ENCODE data around the gene RPLP2. TPM values are rescaled to one million over a fixed set of nuclear protein-coding genes. Genes with fewer than 3 reads are reported as not detected.

RPLP2 gene
- total and polyA plus RNA-seq, 2 of the 4 experiments (the other 2 are of a cell fraction), result 59.9 to 1,897 TPM

- ATAC-seq (ENCODE audit: low read depth) (no peak), DNase-seq (no peak)
- in situ Hi-C loops (cut with MboI; ENCODE audit: low sequenced_read_pairs), result no loop called here
- Histone ChIP-seq H3K14ac (replicated peaks; ENCODE audit: low read depth, low read length) (no peak overlapping the region), H2BK15ac (ENCODE audit: low read depth, low read length) (no peak overlapping the region; the same call in 2 of the 3 replicates), H4K20me1 (ENCODE audit: insufficient read depth, low read length) (peaks cover 18% of the 10 kb centered on the region), H3K18ac (ENCODE audit: low read depth, low read length) (no peak overlapping the region; the same call in 1 of the 2 replicates), H3K4me1 (ENCODE audit: control insufficient read depth, insufficient read depth, low read length) (peaks cover 13% of the 10 kb centered on the region), H2BK120ac (ENCODE audit: low read depth, low read length) (no peak overlapping the region), H2AK5ac (ENCODE audit: low read depth, low read length) (peak overlapping the region; percentile 76; the same call in 1 of the 2 replicates), H4K91ac (ENCODE audit: insufficient read depth, low read depth, low read length) (no peak overlapping the region), H3K79me1 (ENCODE audit: low read depth in 1 of 2, low read length in 2 of 2) (peaks cover 0 to 25% of the 10 kb centered on the region in 2 experiments; a peak in 3 of 4 replicates), H2BK5ac (ENCODE audit: low read depth, low read length, poor library complexity, severe bottlenecking) (peak overlapping the region; percentile 44), H3K23ac (ENCODE audit: low read depth, low read length) (no peak overlapping the region), H4K5ac (ENCODE audit: low read depth, low read length) (no peak overlapping the region), H4K8ac (ENCODE audit: low read depth in 2 of 2, low read length in 2 of 2) (no peak overlapping the region; a peak in 1 of 4 replicates), H3K9me1 (ENCODE audit: insufficient read depth, low read length) (peaks cover 6% of the 10 kb centered on the region; the same call in 1 of the 2 replicates), H3K9me3 (ENCODE audit: control insufficient read depth, insufficient read depth, low read length) (no peaks in the 10 kb centered on the region), H3K4ac (ENCODE audit: low read depth, low read length) (peak overlapping the region; percentile 72), H2AFZ (replicated peaks; ENCODE audit: low read length, poor library complexity) (peak overlapping the region; percentile 40), H3K56ac (ENCODE audit: extremely low read depth, insufficient read depth, low read length) (no peak overlapping the region), H3K4me2 (ENCODE audit: low read depth, low read length) (peak overlapping the region; percentile 97), H3K9ac (ENCODE audit: low read depth, low read length) (peak overlapping the region; percentile 42; the same call in 1 of the 2 replicates), H2AK9ac (replicated peaks; ENCODE audit: low read depth, low read length, poor library complexity) (peak overlapping the region; percentile 95), H3K27me3 (ENCODE audit: control insufficient read depth, insufficient read depth, low read length) (no peaks in the 10 kb centered on the region), H3K36me3 (ENCODE audit: control insufficient read depth, insufficient read depth, low read length) (peaks cover 30% of the 10 kb centered on the region; the same call in 1 of the 2 replicates), H3K27ac (ENCODE audit: insufficient read depth, low read length) (peak overlapping the region; percentile 96), H2BK20ac (ENCODE audit: low read depth, low read length) (no peak overlapping the region), H3K4me3 (ENCODE audit: insufficient read depth, low read depth, low read length) (peak overlapping the region; percentile 88)
- WGBS, 2 experiments (ENCODE audit: extremely low coverage in 2 of 2, insufficient read length in 1 of 2), result 68% methylated on average over 12 of the region's 38 CpGs; no CpG with 5 or more reads in 1 of the 2 experiments
- POLR2A ChIA-PET (ENCODE audit: unreplicated experiment), result no interaction called here
- CTCF ChIA-PET, result interaction anchor here (0.7 to 2.7 kb wide), 2 partner anchors 9 to 11 kb away, joined by 3 to 10 read pairs; no protein-coding TSS in a partner anchor
- BruUV-seq (replicated peaks), result no TSS peak
- dilution Hi-C loops (cut with HindIII; ENCODE audit: low sequenced_read_pairs, unreplicated experiment), result no loop called here
- intact Hi-C loops (cut with micrococcal nuclease), result no loop called here
- TF ChIP-seq, protein P1, sequence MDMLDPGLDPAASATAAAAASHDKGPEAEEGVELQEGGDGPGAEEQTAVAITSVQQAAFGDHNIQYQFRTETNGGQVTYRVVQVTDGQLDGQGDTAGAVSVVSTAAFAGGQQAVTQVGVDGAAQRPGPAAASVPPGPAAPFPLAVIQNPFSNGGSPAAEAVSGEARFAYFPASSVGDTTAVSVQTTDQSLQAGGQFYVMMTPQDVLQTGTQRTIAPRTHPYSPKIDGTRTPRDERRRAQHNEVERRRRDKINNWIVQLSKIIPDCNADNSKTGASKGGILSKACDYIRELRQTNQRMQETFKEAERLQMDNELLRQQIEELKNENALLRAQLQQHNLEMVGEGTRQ (IDR thresholded peaks at IDR 0.05; ENCODE audit: low read depth, low read length), result peak; percentile 27; the same call in 1 of the 2 replicates
- TF ChIP-seq BHLHE40 (IDR thresholded peaks at IDR 0.05; ENCODE audit: low read depth, low read length) (peak; percentile 92), NFE2L2 (IDR thresholded peaks at IDR 0.05; ENCODE audit: low read depth, low read length) (no peak), CEBPB (IDR thresholded peaks at IDR 0.05; ENCODE audit: low read depth, low read length) (no peak), CHD1 (IDR thresholded peaks at IDR 0.05; ENCODE audit: low read depth, low read length) (no peak)
- TF ChIP-seq, protein P2, sequence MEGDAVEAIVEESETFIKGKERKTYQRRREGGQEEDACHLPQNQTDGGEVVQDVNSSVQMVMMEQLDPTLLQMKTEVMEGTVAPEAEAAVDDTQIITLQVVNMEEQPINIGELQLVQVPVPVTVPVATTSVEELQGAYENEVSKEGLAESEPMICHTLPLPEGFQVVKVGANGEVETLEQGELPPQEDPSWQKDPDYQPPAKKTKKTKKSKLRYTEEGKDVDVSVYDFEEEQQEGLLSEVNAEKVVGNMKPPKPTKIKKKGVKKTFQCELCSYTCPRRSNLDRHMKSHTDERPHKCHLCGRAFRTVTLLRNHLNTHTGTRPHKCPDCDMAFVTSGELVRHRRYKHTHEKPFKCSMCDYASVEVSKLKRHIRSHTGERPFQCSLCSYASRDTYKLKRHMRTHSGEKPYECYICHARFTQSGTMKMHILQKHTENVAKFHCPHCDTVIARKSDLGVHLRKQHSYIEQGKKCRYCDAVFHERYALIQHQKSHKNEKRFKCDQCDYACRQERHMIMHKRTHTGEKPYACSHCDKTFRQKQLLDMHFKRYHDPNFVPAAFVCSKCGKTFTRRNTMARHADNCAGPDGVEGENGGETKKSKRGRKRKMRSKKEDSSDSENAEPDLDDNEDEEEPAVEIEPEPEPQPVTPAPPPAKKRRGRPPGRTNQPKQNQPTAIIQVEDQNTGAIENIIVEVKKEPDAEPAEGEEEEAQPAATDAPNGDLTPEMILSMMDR (conservative IDR thresholded peaks at IDR 0.05; ENCODE audit: low read depth, low read length), result no peak
These were observed 14.8 kb upstream of the RPLP2 start for GRCh38 chr11:794766-795633.
